HG02571 (cell line): ENCODE data around the gene HTT-AS.
"Not testable (repeated sequence)": the region's sequence is repeated elsewhere in the genome, so short reads cannot be mapped to it uniquely, and the experiment has no call there.

Source experiments
- ATAC-seq: cut with Tn5 transposase; IDR thresholded peaks from one replicate; pipeline ENCODE4 v1.9.1; 2021; ENCODE audit warnings: mild to moderate bottlenecking, moderate library complexity; ENCODE audit not compliant: unreplicated experiment

HTT-AS gene

DNA sequence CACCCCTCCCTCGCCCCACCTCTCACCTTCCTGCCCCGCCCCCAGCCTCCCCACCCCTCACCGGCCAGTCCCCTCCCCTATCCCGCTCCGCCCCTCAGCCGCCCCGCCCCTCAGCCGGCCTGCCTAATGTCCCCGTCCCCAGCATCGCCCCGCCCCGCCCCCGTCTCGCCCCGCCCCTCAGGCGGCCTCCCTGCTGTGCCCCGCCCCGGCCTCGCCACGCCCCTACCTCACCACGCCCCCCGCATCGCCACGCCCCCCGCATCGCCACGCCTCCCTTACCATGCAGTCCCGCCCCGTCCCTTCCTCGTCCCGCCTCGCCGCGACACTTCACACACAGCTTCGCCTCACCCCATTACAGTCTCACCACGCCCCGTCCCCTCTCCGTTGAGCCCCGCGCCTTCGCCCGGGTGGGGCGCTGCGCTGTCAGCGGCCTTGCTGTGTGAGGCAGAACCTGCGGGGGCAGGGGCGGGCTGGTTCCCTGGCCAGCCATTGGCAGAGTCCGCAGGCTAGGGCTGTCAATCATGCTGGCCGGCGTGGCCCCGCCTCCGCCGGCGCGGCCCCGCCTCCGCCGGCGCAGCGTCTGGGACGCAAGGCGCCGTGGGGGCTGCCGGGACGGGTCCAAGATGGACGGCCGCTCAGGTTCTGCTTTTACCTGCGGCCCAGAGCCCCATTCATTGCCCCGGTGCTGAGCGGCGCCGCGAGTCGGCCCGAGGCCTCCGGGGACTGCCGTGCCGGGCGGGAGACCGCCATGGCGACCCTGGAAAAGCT is at the start of gene HTT-AS, which contains the start of gene HTT:
Gene HTT-AS (minus strand): TSS at position 461 of the 768 bp plus-strand sequence.
Gene HTT (plus strand): TSS at position 604 of the 768 bp plus-strand sequence. CDS start 145 bp downstream, at position 749.
- ATAC-seq: peak; percentile 70

DNA sequence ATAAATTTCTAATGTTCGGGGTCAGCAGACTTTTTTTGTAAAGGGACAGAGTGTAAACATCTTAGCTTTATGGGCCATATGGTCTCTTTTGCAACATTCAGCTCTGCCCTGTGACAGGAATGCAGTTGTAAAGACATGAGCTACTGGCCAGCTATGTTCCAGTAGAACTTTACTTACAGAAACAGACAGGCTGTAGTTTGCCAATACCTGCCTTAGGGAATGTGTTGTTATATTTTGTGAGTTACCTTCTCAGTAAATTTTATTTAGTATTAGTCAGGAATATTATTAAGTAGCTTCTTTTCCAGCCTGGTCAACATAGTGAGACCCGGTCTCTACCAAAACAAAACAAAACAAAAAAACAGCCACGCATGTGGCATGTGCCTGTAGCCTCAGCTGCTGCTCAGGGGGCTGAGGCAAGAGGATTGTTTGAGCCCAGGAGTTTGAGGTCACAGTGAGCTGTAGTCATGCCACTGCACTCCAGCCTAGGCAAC is 48.9 kb upstream of the HTT-AS start:
- ATAC-seq: no peak

- no peak for ATAC-seq
These were observed 47.8 kb upstream of the HTT-AS start for GRCh38 chr4:3122081-3122563.

DNA sequence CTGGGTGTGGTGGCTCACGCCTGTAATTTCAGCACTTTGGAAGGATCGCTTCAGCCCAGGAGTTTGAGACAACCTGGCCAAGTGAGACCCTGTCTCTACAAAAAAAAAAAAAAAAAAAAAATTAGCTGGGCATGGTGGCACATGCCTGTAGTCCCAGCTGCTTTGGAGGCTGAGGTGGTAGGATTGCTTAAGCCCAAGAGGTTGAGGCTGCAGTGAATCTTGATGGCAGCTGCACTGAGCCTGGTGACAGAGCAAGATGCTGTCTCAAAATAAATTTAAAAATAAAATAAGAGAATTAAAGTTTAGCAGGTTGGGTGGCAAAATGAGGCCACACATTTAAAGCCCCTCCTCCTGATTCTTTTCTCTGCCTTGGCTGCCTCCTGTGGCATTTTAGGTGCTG is 47.3 kb upstream of the HTT-AS start:
- ATAC-seq: no peak

- no peak for ATAC-seq
These were observed 46.8 kb upstream of the HTT-AS start for GRCh38 chr4:3121110-3121509.

- ATAC-seq: no peak
These were observed 45.1 kb upstream of the HTT-AS start for GRCh38 chr4:3119464-3119863.

- ATAC-seq: no peak
These were observed 44.0 kb upstream of the HTT-AS start for GRCh38 chr4:3118312-3118711.

GRCh38 chr4:3116955-3117354 is 42.6 kb upstream of the HTT-AS start:
- no peak for ATAC-seq

GRCh38 chr4:3115637-3116270 is 41.4 kb upstream of the HTT-AS start:
- no peak for ATAC-seq

DNA sequence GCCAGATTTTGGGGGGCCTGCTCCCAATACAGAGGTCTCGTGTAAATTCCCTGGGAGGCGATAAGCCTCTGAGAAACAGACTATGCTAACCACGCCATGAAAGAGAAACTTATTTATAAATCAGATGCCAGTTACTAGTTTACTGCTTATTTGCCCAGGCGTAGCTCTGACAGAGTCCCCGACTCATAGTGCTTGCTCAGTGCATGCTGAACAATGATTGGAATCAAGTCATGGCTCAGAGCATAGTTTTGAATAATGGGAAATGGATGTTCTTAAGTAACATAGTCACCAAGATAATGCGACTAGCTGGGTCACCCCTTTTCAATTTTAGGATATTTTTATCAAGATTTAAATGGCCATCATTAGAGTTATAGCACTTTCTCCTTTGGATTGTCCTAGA is 40.0 kb upstream of the HTT-AS start:
- no peak for ATAC-seq

DNA sequence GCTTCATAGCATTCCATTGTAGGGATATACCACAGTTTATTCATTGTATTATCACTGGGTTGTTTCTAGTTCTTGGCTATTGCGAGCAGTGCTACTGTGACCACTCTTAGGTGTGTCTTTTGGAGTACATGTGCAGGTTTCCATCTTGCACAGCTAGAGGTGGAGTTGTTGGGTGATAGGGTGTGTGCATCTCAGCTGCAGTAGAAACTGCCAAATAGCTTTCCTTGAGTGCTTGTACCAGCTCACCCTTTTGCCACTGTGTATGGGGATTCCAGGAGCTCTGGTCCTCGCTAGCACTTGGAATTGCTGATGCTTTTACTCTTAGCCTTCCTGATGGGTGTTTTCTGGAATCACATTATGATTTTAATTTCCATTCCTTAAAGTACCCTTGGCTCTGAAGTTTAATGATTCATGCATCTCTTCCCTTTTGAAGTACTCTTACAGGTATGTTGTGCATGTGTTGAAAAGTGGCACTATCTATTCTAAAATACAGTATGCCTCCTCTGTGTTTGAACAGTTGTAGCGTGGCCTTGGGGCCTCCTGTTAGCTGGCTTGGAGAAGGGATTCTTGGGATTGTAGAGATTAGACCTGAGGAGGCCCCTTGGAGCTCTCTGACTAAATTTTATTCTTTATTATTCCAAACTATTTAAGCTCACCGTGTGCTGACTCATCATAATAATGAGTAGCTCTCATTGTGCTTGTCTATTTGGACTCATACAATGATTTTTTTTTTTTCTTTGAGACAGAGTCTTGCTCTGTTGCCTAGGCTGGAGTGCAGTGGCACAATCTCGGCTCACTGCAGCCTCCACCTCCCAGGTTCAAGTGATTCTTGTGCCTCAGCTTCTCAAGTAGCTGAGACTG is 38.5 kb upstream of the HTT-AS start:
- no peak for ATAC-seq

DNA sequence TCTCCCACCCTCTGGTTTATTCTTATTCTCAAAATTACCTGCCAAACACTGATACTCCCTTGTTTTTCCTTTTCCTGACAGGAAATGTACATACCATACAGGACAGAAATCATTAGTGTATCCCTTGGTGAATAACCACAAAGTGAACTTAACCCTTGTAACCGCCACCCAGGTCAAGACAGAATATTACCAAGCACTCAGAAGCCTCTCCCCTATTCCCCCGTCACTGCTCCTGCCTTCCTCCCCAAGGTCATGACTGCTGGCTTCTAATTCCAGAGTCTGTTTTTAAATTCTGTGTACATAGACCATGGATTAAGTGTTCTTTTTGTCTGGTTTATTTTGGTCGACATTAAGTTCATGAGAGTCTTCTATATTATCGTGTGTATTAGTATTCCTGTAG is 37.9 kb upstream of the HTT-AS start:
- ATAC-seq: no peak

DNA sequence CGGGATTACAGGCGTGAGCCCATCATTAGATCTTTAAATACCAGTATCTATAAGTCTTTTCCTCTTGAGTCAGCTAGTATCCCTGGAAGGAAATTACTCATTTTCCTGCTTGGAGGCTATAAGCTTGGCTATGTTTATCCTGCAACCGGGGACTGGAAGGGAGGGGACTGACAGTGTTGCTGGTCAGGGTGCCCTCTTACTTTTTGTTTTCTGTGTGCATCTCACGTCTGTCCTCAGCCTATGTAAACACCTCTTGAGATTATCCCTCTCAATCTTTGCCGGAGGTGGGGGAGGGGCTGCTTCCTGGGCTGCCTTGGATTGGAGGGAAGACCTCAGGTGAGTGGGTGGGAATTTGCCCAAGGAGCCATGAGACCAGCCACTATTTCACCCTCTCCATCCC is 37.1 kb upstream of the HTT-AS start:
- ATAC-seq: no peak

GRCh38 chr4:3108211-3108610 is 33.9 kb upstream of the HTT-AS start:
- ATAC-seq: no peak

DNA sequence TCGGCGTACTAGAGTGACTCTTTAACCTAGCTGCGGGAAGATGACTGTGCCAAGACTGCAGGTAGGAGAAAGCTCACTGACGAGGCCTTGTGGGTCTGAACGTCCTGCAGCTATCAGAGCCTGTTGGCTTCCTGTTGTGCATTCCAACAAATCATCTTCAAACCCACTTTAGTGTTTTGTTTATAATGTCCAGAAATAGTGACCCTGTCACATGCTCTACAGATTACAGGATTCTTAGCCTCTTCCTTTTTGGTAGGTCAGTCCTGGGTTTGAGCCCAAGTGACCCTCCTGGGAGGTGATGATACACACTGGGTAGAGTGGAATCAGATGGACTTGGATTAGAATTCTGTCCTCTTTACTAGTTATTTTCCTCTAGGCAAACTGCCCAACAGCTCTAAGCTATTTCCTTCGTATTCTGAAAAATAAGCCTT is 33.4 kb upstream of the HTT-AS start:
- no peak for ATAC-seq

DNA sequence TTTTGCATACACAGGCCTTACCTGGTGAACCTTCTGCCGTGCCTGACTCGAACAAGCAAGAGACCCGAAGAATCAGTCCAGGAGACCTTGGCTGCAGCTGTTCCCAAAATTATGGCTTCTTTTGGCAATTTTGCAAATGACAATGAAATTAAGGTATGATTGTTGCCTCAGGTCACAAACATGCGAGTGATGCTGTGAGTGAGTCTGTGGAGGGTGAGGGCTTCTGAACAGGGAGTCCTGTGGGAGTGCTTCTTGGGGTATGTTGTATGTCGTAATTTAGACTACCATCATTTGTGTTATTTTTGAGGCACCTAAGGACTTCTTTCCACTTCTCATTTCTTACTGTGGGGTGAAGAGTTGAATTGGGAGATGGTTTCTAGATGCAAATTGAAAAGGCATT is 32.9 kb upstream of the HTT-AS start:
- no peak for ATAC-seq

DNA sequence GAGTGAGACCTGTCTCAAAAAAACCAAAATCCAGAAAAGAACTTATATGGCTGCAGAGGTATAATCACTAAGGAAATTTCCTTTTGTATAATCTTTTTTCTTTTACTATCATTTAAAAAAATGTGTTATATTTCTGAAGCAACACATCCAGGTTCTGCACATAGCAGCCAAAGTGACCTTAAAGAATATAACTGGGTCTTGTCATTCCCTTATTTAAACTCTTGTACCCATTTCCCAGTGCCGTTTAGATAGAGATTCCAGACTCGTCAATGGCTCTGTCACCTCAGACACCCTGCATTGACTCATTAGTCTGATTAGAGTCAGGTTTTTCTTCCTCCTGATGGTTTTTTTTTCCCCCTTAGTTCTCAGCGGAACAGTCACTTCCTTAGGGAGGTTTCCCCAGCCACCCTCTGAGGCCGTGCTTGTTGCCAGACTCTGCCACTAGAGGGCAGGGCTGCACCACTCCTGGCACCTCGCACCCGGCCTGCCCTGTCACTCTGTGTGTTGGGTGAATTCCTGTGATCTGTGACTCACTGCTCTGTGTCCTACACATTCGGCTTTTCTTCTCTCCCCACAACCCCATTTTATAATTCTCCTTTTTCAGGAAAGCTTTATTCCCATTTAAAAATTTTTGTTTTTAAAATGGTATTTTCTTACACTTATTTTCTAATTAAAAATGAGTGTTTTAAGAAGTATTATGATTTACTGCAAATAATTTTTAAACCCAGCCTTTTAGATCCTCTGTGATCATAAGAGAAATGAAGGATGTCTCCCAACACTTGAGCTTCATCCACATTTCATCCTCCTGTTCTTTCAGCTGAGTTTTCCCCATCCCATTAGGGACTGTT is 32.2 kb upstream of the HTT-AS start:
- ATAC-seq: peak; percentile 93

- no peak for ATAC-seq
These were observed 24.0 kb upstream of the HTT-AS start for GRCh38 chr4:3098346-3098745.

DNA sequence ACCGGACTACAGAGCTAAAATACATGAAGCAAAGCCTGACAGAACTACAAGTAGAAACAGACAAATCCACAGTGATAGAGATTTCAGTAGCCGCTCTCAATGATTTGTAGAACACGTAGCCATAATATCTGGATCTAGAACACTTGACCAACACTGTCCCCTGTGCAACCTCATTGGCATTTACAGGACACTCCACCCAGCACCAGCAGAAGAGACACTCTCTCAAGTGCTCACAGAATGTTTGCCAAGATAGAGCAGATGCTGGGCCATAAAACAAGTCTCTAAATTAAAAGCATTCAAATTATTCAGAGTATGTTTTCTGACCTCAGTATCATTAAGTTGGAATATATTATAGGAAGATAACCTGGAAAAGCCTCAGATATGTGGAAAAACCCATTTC is 21.9 kb upstream of the HTT-AS start:
- ATAC-seq: no peak

- not testable (repeated sequence) for ATAC-seq
These were observed 20.4 kb upstream of the HTT-AS start for GRCh38 chr4:3094701-3095100.
